Measurements from ENCODE around the gene ANAPC5.
"Not testable (repeated sequence)": the region's sequence is repeated elsewhere in the genome, so short reads cannot be mapped to it uniquely, and the experiment has no call there.

ANAPC5 gene

DNA sequence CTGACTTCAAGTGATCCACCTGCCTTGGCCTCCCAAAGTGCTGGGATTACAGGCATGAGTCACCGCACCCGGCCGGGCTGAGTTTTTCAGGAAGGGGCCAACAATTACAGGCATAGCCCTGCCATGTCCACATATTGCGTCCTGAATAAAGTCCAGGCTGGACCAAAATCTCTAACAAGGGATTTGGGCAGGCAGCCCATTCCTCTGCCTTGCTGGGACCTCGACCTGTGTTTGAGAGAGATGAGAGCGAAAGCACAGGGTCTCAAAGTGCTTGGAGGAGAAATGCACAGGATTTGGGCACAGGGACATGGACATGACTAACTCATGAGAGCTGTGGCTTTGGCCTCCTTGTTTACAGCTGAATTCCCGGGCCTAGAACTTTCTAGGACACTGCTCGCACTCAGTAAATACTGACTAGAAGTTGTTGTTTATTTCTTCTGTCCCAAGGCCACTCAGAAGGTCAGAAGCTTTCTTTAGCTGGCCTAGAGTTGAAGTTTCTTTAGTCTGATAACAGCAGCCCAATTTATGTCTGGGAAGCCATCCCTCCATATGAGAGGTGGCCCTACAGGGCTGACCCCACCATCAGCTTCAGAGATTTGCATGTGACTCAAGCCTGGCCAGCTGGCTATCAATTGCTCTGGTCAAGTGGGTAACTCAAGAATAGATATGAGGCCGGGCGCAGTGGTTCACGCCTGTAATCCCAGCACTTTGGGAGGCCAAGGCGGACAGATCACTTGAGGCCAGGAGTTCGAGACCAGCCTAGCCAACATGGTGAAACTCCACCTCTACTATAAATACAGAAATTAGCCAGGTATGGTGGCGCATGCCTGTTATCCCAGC, 67.4 kb downstream of the ANAPC5 start:
- no peak for FAIRE-seq

- no peak for FAIRE-seq
These were observed 68.4 kb downstream of the ANAPC5 start for GRCh38 chr12:121283841-121284240.

GRCh38 chr12:121283388-121283787, 68.8 kb downstream of the ANAPC5 start:
- FAIRE-seq = no peak

GRCh38 chr12:121282910-121283309, 69.3 kb downstream of the ANAPC5 start:
- not testable (repeated sequence) for FAIRE-seq

DNA sequence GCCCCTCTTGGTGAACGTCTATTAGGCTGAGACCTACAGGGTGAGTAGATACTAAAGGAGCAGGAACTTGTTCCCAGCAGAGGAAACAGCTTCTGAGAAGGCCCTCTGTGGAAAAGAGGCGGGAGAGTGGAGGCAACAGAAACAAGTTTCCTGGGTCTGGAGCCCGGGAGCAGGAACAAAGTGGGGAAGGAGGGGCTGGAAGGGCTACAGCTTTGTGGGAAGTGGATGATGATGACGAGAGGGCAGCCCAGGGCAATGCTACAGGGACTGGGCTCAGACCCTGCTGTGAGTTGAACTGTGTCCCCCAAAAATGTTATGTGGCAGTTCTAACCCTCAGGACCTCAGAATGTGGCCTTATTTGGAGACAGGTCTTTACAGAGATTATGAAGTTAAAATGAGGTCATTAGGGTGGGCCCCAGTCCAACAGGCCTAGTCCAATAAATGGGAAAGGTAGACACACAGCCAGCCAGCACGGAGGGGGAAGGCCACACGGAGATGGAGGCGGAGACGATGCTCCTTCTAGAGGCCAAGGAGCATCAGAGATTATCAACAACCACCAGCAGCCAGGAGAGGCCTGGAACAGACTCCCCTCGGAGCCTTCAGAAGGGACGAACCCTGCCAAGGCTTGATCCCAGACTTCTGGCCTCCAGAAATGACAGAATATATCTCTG, 70.0 kb downstream of the ANAPC5 start:
- FAIRE-seq = no peak

GRCh38 chr12:121281116-121281515, 71.1 kb downstream of the ANAPC5 start:
- not testable (repeated sequence) for FAIRE-seq

DNA sequence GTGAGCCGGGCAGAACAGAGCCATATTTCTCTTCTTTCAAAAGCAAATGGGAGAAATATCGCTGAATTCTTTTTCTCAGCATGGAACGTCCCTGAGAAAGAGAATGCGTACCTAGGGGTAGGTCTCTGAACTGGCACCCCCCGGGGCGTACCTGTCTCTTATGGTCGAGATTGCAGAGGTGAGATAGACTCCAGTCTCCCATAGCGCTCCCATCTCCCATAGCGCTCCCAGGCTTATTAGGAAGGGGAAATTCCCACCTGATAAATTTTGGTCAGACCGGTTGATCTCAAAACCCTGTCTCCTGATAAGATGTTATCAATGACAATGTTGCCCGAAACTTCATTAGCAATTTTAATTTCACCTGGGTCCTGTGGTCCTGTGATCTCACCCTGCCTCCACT, 71.7 kb downstream of the ANAPC5 start:
- FAIRE-seq = not testable (repeated sequence)

DNA sequence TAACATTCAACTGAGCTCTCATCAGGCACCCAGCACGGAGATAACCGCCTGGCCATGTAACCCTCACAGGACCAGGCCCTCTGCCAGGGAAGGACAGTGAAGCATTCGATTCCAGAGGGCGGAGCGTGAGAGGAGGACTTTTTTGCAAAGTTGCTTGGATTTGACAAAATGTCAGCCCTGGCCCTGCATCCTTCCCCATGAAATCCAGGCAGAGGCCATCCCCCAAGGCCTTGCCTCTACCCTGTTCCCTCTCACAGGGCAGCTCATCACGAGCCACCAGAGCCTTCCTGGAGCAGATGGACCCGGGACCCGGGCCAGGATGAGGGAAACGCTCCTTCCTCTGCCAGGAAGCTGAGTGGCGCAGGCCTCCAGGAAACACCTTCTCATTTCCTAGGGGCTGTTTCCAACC, 72.7 kb downstream of the ANAPC5 start:
- no peak for FAIRE-seq

- no peak for FAIRE-seq
These were observed 73.2 kb downstream of the ANAPC5 start for GRCh38 chr12:121279071-121279375.

DNA sequence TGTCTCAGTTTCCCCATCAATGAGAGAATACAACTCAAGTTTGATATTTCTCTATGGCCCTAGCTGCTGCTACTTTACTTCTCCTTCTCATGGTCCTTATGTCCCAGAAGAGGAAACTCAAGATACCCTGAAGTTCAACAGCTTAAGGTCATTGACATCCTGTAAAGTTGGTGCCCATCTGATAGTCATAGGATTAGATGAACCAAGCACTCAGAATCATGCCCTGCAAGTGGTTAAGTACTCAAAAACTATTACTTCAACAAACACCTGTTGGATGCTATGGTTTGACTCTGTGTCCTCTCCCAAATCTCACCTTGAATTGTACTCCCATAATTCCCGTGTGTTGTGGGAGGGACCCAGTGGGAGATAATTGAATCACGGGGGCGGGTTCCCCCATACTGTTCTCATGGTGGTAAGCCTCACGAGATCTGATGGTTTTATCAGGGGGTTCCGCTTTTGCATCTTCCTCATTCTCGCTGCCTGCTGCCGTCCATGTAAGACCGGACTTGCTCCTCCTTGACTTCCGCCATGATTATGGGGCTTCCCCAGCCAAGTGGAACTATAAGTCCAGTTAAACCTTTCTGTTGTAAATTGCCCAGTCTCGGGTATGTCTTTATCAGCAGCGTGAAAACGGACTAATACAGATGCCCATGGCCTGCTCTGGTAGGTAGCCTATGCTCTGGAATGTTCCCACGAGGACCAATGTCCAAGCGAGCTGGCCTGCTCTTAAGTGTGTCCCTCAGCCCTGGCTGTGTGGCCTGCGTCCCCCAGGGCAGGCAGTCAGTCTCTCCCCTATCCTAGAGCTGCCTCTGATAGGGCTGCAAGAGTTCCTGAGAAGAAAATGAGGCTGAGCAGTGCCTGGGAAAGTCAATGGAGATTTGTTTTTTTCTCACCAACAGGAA, 73.8 kb downstream of the ANAPC5 start:
- no peak for FAIRE-seq

- no peak for FAIRE-seq
These were observed 74.8 kb downstream of the ANAPC5 start for GRCh38 chr12:121277374-121277759.

- no peak for FAIRE-seq
These were observed 78.0 kb downstream of the ANAPC5 start for GRCh38 chr12:121274036-121274763.

GRCh38 chr12:121273364-121273896, 78.8 kb downstream of the ANAPC5 start:
- no peak for FAIRE-seq

- FAIRE-seq = no peak
These were observed 84.4 kb downstream of the ANAPC5 start for GRCh38 chr12:121267822-121268221.

DNA sequence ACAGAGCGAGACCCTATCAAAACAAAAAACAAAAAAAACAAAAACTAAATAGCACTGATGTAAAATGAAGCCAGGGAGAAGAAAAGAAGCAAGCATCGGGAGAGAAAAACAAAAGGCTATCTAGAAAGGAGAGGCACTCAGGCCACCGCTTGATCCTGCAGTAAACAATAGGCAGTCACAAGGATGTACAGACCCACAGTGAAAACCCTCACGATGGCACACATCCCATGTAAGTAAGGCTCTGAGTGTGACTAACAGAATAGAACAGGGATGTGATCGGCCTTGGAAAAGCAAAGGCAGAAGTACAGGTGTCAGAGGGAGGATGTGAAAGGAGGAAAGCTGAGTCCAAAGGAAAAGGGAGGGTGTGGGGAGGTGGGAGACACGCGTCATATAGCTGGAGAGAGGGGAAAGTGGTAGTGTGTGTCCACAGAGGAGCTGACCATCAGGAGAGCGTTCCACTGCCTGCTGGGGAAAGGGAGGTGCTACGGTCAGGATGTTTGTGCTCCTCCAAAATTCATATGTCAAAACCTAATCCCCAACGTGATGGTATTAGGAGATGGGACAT, 87.2 kb downstream of the ANAPC5 start:
- FAIRE-seq = no peak

GRCh38 chr12:121264135-121264534, 88.1 kb downstream of the ANAPC5 start:
- FAIRE-seq = no peak

- FAIRE-seq = no peak
These were observed 88.8 kb downstream of the ANAPC5 start for GRCh38 chr12:121263206-121263935.

DNA sequence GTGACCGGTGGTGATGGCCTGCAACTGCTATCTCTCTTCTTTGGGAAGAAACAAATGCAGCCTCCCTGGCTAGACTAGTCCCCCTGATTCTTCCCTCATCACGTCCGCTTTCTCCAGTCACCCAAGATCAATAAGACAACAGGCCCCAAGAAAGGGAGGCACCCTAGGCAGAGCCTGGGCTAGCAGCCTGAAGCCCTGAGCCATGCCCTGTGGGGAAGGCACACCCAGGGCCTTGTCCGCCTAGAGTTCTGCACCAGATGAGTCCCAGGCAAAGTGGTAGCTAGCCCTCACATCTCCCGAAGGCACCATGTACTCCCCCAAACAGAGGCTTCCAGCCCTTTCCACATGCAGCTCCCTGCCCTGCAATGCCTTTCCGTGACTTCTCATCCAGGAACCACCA, 90.8 kb downstream of the ANAPC5 start:
- no peak for FAIRE-seq

DNA sequence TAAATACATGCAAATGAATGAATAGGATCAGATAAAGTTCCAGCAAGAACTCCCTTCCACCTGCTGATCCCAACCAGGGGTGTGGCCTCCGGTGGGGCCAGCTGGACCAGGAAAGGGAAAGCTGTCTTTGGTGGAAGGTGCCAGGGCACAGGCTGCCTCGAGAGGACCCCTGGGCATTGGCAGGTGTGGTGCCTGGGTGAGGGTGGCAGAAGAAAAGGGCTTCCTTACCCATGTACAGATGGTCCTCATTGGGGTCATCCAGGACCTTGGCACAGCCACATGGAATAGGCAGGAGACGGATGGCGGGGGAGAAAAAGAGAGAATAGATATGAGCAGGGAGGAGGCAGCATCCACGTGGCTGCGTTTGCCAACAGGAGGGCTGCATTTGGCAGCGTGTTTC, 92.1 kb downstream of the ANAPC5 start:
- FAIRE-seq = no peak

- FAIRE-seq = no peak
These were observed 93.1 kb downstream of the ANAPC5 start for GRCh38 chr12:121259074-121259473.
